GM12878 (cell line): ENCODE data around the gene ADAMTS6. TPM values are rescaled to one million over a fixed set of nuclear protein-coding genes. Genes with fewer than 3 reads are reported as not detected.

ENCODE experiments used
- ATAC-seq: fragments of 200-7000 bp; cut with Tn5 transposase; 3 replicates; pipeline ENCODE4 v1.9.1; 2020; ENCODE audit warnings: mild to moderate bottlenecking, moderate library complexity
- BruUV-seq: library from RNA; stranded (reverse); fragments of 400-500 nt; replicated peaks from 2 replicates; lab custom pipeline; 2021; lab: Mats Ljungman, UMichigan
- CTCF ChIA-PET: fragments of 300-600 bp; sonication (Branson Sonifier 250); formaldehyde crosslinking; extraction: SDS; loops from one replicate; lab custom pipeline; 2021; ENCODE audit warnings: inconsistent platforms; lab: Yijun Ruan, JAX
- POLR2A ChIA-PET: fragments of 350-600 bp; formaldehyde crosslinking; extraction: SDS; loops from one replicate; lab custom pipeline; 2021; ENCODE audit warnings: inconsistent platforms; lab: Charles Lee
- RAD21 ChIA-PET: fragments of 300-600 bp; sonication (Branson Sonifier 250); formaldehyde crosslinking; loops from one replicate; lab custom pipeline; 2023; ENCODE audit warnings: antibody characterized with exemption; ENCODE audit not compliant: unreplicated experiment; lab: Charles Lee
- SMC1A ChIA-PET: fragments of 300-600 bp; sonication (Branson Sonifier 250); formaldehyde crosslinking; loops from one replicate; lab custom pipeline; 2023; ENCODE audit not compliant: unreplicated experiment, uncharacterized antibody; lab: Charles Lee
- DNase-seq: peaks from one replicate; pipeline ENCODE4 v3.0.0-alpha.2; 2011; ENCODE audit warnings: low read depth, low spot score
- FAIRE-seq: peaks from 3 replicates; lab custom pipeline; 2011; peaks lifted over from hg19 to GRCh38; lab: Jason Lieb, UNC
- H2AFZ ChIP-seq: 2 replicates; pipeline ENCODE4 v1.6.0; 2011; ENCODE audit warnings: low read depth, low read length, control low read depth; ENCODE audit not compliant: control insufficient read depth
- H3K27ac ChIP-seq: 2 replicates; pipeline ENCODE4 v1.5.1; 2011; ENCODE audit warnings: control low read depth; ENCODE audit not compliant: control insufficient read depth, insufficient read depth
- H3K27me3 ChIP-seq, 2 experiments: replicated peaks in 1 of 2; 2 replicates each; pipeline versions ENCODE4 v1.6.0 to v1.6.1; 2011; ENCODE audit warnings: low read length in 1 of 2; ENCODE audit not compliant: control insufficient read depth in 2 of 2, insufficient read depth in 2 of 2
- H3K36me3 ChIP-seq, 2 experiments: 2 replicates each; pipeline ENCODE4 v1.5.1; 2011; ENCODE audit warnings: low read length in 1 of 2; ENCODE audit not compliant: control insufficient read depth in 2 of 2, insufficient read depth in 2 of 2
- H3K4me1 ChIP-seq: 2 replicates; pipeline ENCODE4 v1.6.1; 2011; ENCODE audit warnings: mild to moderate bottlenecking, low read length, moderate library complexity, mixed read lengths; ENCODE audit not compliant: control insufficient read depth, insufficient read depth
- H3K4me2 ChIP-seq: 2 replicates; pipeline ENCODE4 v1.6.0; 2011; ENCODE audit warnings: control low read depth; ENCODE audit not compliant: control insufficient read depth, insufficient read depth
- H3K4me3 ChIP-seq: fragments of 200-600 bp; sonication (generic); 2 replicates; pipeline ENCODE4 v1.5.1; 2016
- H3K79me2 ChIP-seq: 2 replicates; pipeline ENCODE4 v1.6.0; 2011; ENCODE audit warnings: low read length; ENCODE audit not compliant: control insufficient read depth, insufficient read depth
- H3K9ac ChIP-seq: 2 replicates; pipeline ENCODE4 v1.8.0; 2011; ENCODE audit warnings: low read length, control low read depth, mixed read lengths; ENCODE audit not compliant: control insufficient read depth, insufficient read depth
- H3K9me3 ChIP-seq: replicated peaks from 3 replicates; pipeline ENCODE4 v1.5.1; 2011; ENCODE audit warnings: mild to moderate bottlenecking, low read length; ENCODE audit not compliant: control insufficient read depth, insufficient read depth
- H4K20me1 ChIP-seq: 2 replicates; pipeline ENCODE4 v1.6.0; 2011; ENCODE audit not compliant: control insufficient read depth, insufficient read depth
- CUX1 ChIP-seq: IDR thresholded peaks from 2 replicates; pipeline ENCODE4 v1.6.1; 2012; ENCODE audit warnings: improper control_type of control experiment, low read depth, low read length; ENCODE audit not compliant: insufficient replicate concordance
- FOS ChIP-seq: IDR thresholded peaks from 3 replicates; pipeline ENCODE4 v1.6.1; 2011; ENCODE audit warnings: borderline replicate concordance; ENCODE audit not compliant: insufficient read length; ENCODE audit errors: extremely low read depth
- FOXM1 ChIP-seq: IDR thresholded peaks from 2 replicates; pipeline ENCODE4 v1.6.1; 2012; ENCODE audit warnings: low read depth, mild to moderate bottlenecking, inconsistent platforms, low read length, moderate library complexity
- JUNB ChIP-seq: IDR thresholded peaks from 2 replicates; pipeline ENCODE4 v1.6.1; 2016; ENCODE audit warnings: antibody characterized with exemption, mild to moderate bottlenecking
- MLLT1 ChIP-seq: fragments of 450-650 bp; IDR thresholded peaks from 2 replicates; pipeline ENCODE4 v1.6.1; 2016; ENCODE audit warnings: mild to moderate bottlenecking
- MTA3 ChIP-seq: IDR thresholded peaks from 2 replicates; pipeline ENCODE4 v1.6.1; 2012; ENCODE audit warnings: low read length, inconsistent platforms, borderline replicate concordance
- MXI1 ChIP-seq: fragments of 150-350 bp; IDR thresholded peaks from 2 replicates; pipeline ENCODE4 v1.6.1; 2011; ENCODE audit warnings: low read depth, mild to moderate bottlenecking, inconsistent platforms, low read length, improper control_type of control experiment
- NBN ChIP-seq: fragments of 450-650 bp; IDR thresholded peaks from 2 replicates; pipeline ENCODE4 v1.6.1; 2016
- NKRF ChIP-seq: fragments of 450-650 bp; conservative IDR thresholded peaks from 2 replicates; pipeline ENCODE4 v1.6.1; 2017; ENCODE audit warnings: mild to moderate bottlenecking, moderate library complexity
- PKNOX1 ChIP-seq: fragments of 450-650 bp; IDR thresholded peaks from 2 replicates; pipeline ENCODE4 v1.6.1; 2016; ENCODE audit warnings: mild to moderate bottlenecking
- PML ChIP-seq: IDR thresholded peaks from 2 replicates; pipeline ENCODE4 v1.6.1; 2012; ENCODE audit warnings: low read length, inconsistent platforms
- RFX5 ChIP-seq: IDR thresholded peaks from 2 replicates; pipeline ENCODE4 v1.6.1; 2011; ENCODE audit warnings: low read depth, low read length, improper control_type of control experiment
- TCF12 ChIP-seq: IDR thresholded peaks from 2 replicates; pipeline ENCODE4 v1.6.1; 2011; ENCODE audit warnings: low read depth, mild to moderate bottlenecking, low read length
- USF1 ChIP-seq: IDR thresholded peaks from 2 replicates; pipeline ENCODE4 v1.6.1; 2011; ENCODE audit warnings: borderline replicate concordance, low read depth, mild to moderate bottlenecking, moderate library complexity, mixed read lengths, low read length; ENCODE audit not compliant: insufficient read depth; ENCODE audit errors: extremely low read length
- YBX1 ChIP-seq: fragments of 450-650 bp; IDR thresholded peaks from 2 replicates; pipeline ENCODE4 v1.6.1; 2016; ENCODE audit warnings: antibody characterized with exemption
- ZNF384 ChIP-seq: IDR thresholded peaks from 2 replicates; pipeline ENCODE4 v1.6.1; 2012; ENCODE audit warnings: low read depth, mild to moderate bottlenecking, low read length, improper control_type of control experiment, borderline replicate concordance
- in situ Hi-C: fragments of 300-500 bp; cut with MboI; formaldehyde crosslinking; loops from 9 replicates; pipeline ENCODE4 v1.14.3; 2018; ENCODE audit warnings: mixed read lengths
- intact Hi-C: fragments of 100-400 bp; cut with micrococcal nuclease; formaldehyde crosslinking; loops from one replicate; pipeline ENCODE4 v1.14.2; 2022; ENCODE audit not compliant: unreplicated experiment
- polyA plus RNA-seq, 11 experiments: library from polyadenylated mRNA; depleted of rRNA in 4 of 11; unstranded in 6 of 11; stranded (reverse) in 5 of 11; fragments of >200 nt; fragmentation: Nextera tagmentation in 4 of 11; fragmentation: Illumina TruSeq in 1 of 11; extraction: Ambion mirVana in 4 of 11; extraction: Trizol in 1 of 11; gene quantifications; 1 replicate in 1 of 11; 2 replicates in 10 of 11; pipeline versions ENCODE4 v1.2.1 to v1.2.3, GENCODE V29; 2011 to 2016; ENCODE audit warnings: inconsistent platforms in 2 of 11, missing spikeins in 2 of 11, low read depth in 1 of 11
- total RNA-seq, 4 experiments: library from RNA; depleted of rRNA in 3 of 4; stranded (reverse); fragments of >200 nt in 3 of 4; fragmentation: Illumina TruSeq in 1 of 4; extraction: Trizol in 1 of 4; gene quantifications; 2 replicates each; pipeline versions ENCODE4 v1.2.1 to v1.2.3, GENCODE V29; 2013 to 2021

Gene ADAMTS6
- total and polyA plus RNA-seq, 10 of the 15 experiments (the other 5 are each of a cell fraction or from before 2014, with no cell fraction given), result 1.1 to 12.3 (median 6.5) TPM

GRCh38 chr5:65341835-65342234 is 139.9 kb downstream of the ADAMTS6 start:
- no peak overlapping the region for H3K9ac ChIP-seq
- FAIRE-seq (no peak), ATAC-seq (no peak), DNase-seq (no peak)
- no peak overlapping the region for H3K4me3 ChIP-seq
- H3K27me3 ChIP-seq, result no peaks in the 10 kb centered on the region
- SMC1A ChIA-PET, result no interaction called here
- TF ChIP-seq PML, result no peak
- TF ChIP-seq USF1, result no peak
- no peak for TF ChIP-seq NKRF
- TF ChIP-seq PKNOX1, result no peak
- TF ChIP-seq CUX1, result no peak
- no peak for TF ChIP-seq FOXM1
- TF ChIP-seq MLLT1, result no peak
- TF ChIP-seq JUNB, result no peak
- TF ChIP-seq MTA3, result no peak
- no peak for TF ChIP-seq MXI1
- TF ChIP-seq ZNF384, result no peak
- TF ChIP-seq NBN, result no peak
- TF ChIP-seq RFX5, result no peak
- TF ChIP-seq FOS, result no peak
- no peak for TF ChIP-seq TCF12
- no peak for TF ChIP-seq YBX1
- no peaks in the 10 kb centered on the region for H3K36me3 ChIP-seq
- H3K27ac ChIP-seq, result no peak overlapping the region
- no TSS peak for BruUV-seq
- H2AFZ ChIP-seq, result no peak overlapping the region
- no peak overlapping the region for H3K4me2 ChIP-seq
- POLR2A ChIA-PET, result no interaction called here
- no peaks in the 10 kb centered on the region for H3K79me2 ChIP-seq
- peaks cover 2% of the 10 kb centered on the region; the same call in 2 of the 3 replicates for H3K9me3 ChIP-seq
- in situ Hi-C loops (no loop called here), intact Hi-C loops (no loop called here)
- H4K20me1 ChIP-seq, result no peaks in the 10 kb centered on the region
- RAD21 ChIA-PET, result no interaction called here
- no peaks in the 10 kb centered on the region for H3K4me1 ChIP-seq
- CTCF ChIA-PET, result no interaction called here
